Astrocyte (in vitro differentiated cells and primary cell): ENCODE results near the gene TIGD4. TPM values are rescaled to one million over a fixed set of nuclear protein-coding genes. Genes with fewer than 3 reads are reported as not detected.

Source experiments
- DNase-seq: peaks from one replicate; pipeline ENCODE4 v3.0.0-alpha.2; 2010; ENCODE audit warnings: low read depth
- FAIRE-seq: peaks from 2 replicates; lab custom pipeline; 2011; peaks lifted over from hg19 to GRCh38; lab: Jason Lieb, UNC
- H2AFZ ChIP-seq: 2 replicates; pipeline ENCODE4 v1.6.0; 2012; ENCODE audit warnings: low read depth, low read length, inconsistent platforms
- H3K27ac ChIP-seq: 2 replicates; pipeline ENCODE4 v1.5.1; 2011; ENCODE audit warnings: low read depth, low read length, inconsistent platforms
- H3K27me3 ChIP-seq: 2 replicates; pipeline ENCODE4 v1.6.0; 2011; ENCODE audit warnings: low read length, inconsistent platforms; ENCODE audit not compliant: insufficient read depth
- H3K36me3 ChIP-seq: 2 replicates; pipeline ENCODE4 v1.5.1; 2011; ENCODE audit warnings: low read length, inconsistent platforms; ENCODE audit not compliant: insufficient read depth
- H3K4me1 ChIP-seq: 2 replicates; pipeline ENCODE4 v1.5.1; 2011; ENCODE audit warnings: low read length, inconsistent platforms; ENCODE audit not compliant: insufficient read depth
- H3K4me2 ChIP-seq: 2 replicates; pipeline ENCODE4 v1.6.0; 2012; ENCODE audit warnings: low read length, inconsistent platforms
- H3K4me3 ChIP-seq: 2 replicates; pipeline ENCODE4 v1.5.1; 2011; ENCODE audit warnings: low read depth, mild to moderate bottlenecking, low read length, inconsistent platforms; ENCODE audit not compliant: insufficient read depth
- H3K79me2 ChIP-seq: 2 replicates; pipeline ENCODE4 v1.6.0; 2012; ENCODE audit warnings: mild to moderate bottlenecking, low read length, inconsistent platforms; ENCODE audit not compliant: insufficient read depth
- H3K9ac ChIP-seq: 2 replicates; pipeline ENCODE4 v1.6.0; 2012; ENCODE audit warnings: mild to moderate bottlenecking, low read length, inconsistent platforms
- H3K9me3 ChIP-seq: 2 replicates; pipeline ENCODE4 v1.5.1; 2012; ENCODE audit warnings: low read depth, mild to moderate bottlenecking, low read length, inconsistent platforms; ENCODE audit not compliant: insufficient read depth
- H4K20me1 ChIP-seq: 2 replicates; pipeline ENCODE4 v1.6.0; 2012; ENCODE audit warnings: low read length, inconsistent platforms; ENCODE audit not compliant: insufficient read depth
- H3K27ac Mint-ChIP-seq: one replicate; pipeline ENCODE4 v1.8.0; 2021; ENCODE audit warnings: mild to moderate bottlenecking, mixed read lengths; ENCODE audit not compliant: unreplicated experiment
- H3K27me3 Mint-ChIP-seq: one replicate; pipeline ENCODE4 v1.8.0; 2021; ENCODE audit warnings: low read depth, mixed read lengths; ENCODE audit not compliant: unreplicated experiment
- H3K36me3 Mint-ChIP-seq: one replicate; pipeline ENCODE4 v1.8.0; 2021; ENCODE audit warnings: low read depth, mixed read lengths; ENCODE audit not compliant: unreplicated experiment
- H3K4me1 Mint-ChIP-seq: one replicate; pipeline ENCODE4 v1.8.0; 2021; ENCODE audit warnings: low read depth, mixed read lengths; ENCODE audit not compliant: unreplicated experiment
- H3K4me3 Mint-ChIP-seq: one replicate; pipeline ENCODE4 v1.8.0; 2021; ENCODE audit warnings: mild to moderate bottlenecking, moderate library complexity, mixed read lengths; ENCODE audit not compliant: unreplicated experiment
- H3K9me3 Mint-ChIP-seq: one replicate; pipeline ENCODE4 v1.8.0; 2021; ENCODE audit warnings: mild to moderate bottlenecking, mixed read lengths; ENCODE audit not compliant: unreplicated experiment
- CTCF ChIP-seq: IDR thresholded peaks from 2 replicates; pipeline ENCODE4 v1.5.1; 2011; ENCODE audit warnings: low read depth, mild to moderate bottlenecking, inconsistent platforms, low read length, moderate library complexity; ENCODE audit not compliant: insufficient read depth
- EZH2 ChIP-seq: IDR thresholded peaks from 2 replicates; pipeline ENCODE4 v1.6.1; 2012; ENCODE audit warnings: mild to moderate bottlenecking, low read length, inconsistent platforms; ENCODE audit not compliant: insufficient read depth
- total RNA-seq: library from RNA; stranded (reverse); gene quantifications from 2 replicates; pipeline ENCODE4 v1.2.1, GENCODE V29; 2021

Gene TIGD4
- total RNA-seq, 1 donor from 2014 or later = 0.23 TPM

- H3K27ac Mint-ChIP-seq = no peak overlapping the region
Observed at GRCh38 chr4:152729466-152729865, 50.1 kb downstream of the TIGD4 start.

GRCh38 chr4:152728343-152728742 lies 51.2 kb downstream of the TIGD4 start:
- Mint-ChIP-seq H3K27me3 (peaks cover 5% of the 10 kb centered on the region), H3K27ac (no peak overlapping the region), H3K9me3 (no peaks in the 10 kb centered on the region), H3K36me3 (no peaks in the 10 kb centered on the region), H3K4me1 (no peaks in the 10 kb centered on the region), H3K4me3 (no peak overlapping the region)
- H3K79me2 ChIP-seq = no peaks in the 10 kb centered on the region
- H2AFZ ChIP-seq = no peak overlapping the region
- no peak for TF ChIP-seq CTCF
- no peak for TF ChIP-seq EZH2
- H3K4me1 ChIP-seq = no peaks in the 10 kb centered on the region
- no peak overlapping the region for H3K27ac ChIP-seq
- no peak for DNase-seq
- no peak overlapping the region for H3K9ac ChIP-seq
- no peaks in the 10 kb centered on the region for H3K36me3 ChIP-seq
- no peak overlapping the region for H3K4me2 ChIP-seq
- H3K9me3 ChIP-seq = no peaks in the 10 kb centered on the region
- no peak for FAIRE-seq
- H3K4me3 ChIP-seq = no peak overlapping the region
- H4K20me1 ChIP-seq = no peaks in the 10 kb centered on the region
- peaks cover 2% of the 10 kb centered on the region for H3K27me3 ChIP-seq

More at GRCh38 chr4:152729466-152729865, 50.1 kb downstream of the TIGD4 start:
- Histone ChIP-seq H3K36me3 (no peaks in the 10 kb centered on the region), H3K27me3 (peaks cover 2% of the 10 kb centered on the region), H3K9me3 (no peaks in the 10 kb centered on the region), H3K9ac (no peak overlapping the region), H3K79me2 (no peaks in the 10 kb centered on the region), H3K27ac (no peak overlapping the region), H3K4me3 (no peak overlapping the region), H3K4me2 (no peak overlapping the region), H3K4me1 (no peaks in the 10 kb centered on the region), H2AFZ (no peak overlapping the region), H4K20me1 (no peaks in the 10 kb centered on the region)
- no peaks in the 10 kb centered on the region for H3K36me3 Mint-ChIP-seq
- DNase-seq (peak; percentile 14), FAIRE-seq (no peak)
- no peaks in the 10 kb centered on the region for H3K9me3 Mint-ChIP-seq
- no peak overlapping the region for H3K4me3 Mint-ChIP-seq
- no peak for TF ChIP-seq EZH2
- TF ChIP-seq CTCF = no peak
- H3K27me3 Mint-ChIP-seq = peaks cover 7% of the 10 kb centered on the region
- no peaks in the 10 kb centered on the region for H3K4me1 Mint-ChIP-seq

GRCh38 chr4:152727784-152728183 lies 51.7 kb downstream of the TIGD4 start:
- Histone ChIP-seq H3K4me3 (no peak overlapping the region), H2AFZ (no peak overlapping the region), H3K4me1 (no peaks in the 10 kb centered on the region), H4K20me1 (no peaks in the 10 kb centered on the region), H3K4me2 (no peak overlapping the region), H3K27me3 (peaks cover 2% of the 10 kb centered on the region), H3K79me2 (no peaks in the 10 kb centered on the region), H3K9ac (no peak overlapping the region), H3K27ac (no peak overlapping the region), H3K36me3 (no peaks in the 10 kb centered on the region), H3K9me3 (no peaks in the 10 kb centered on the region)
- no peak for FAIRE-seq
- H3K27me3 Mint-ChIP-seq = peaks cover 5% of the 10 kb centered on the region
- H3K4me1 Mint-ChIP-seq = no peaks in the 10 kb centered on the region
- TF ChIP-seq EZH2 (no peak), CTCF (no peak)
- no peak overlapping the region for H3K4me3 Mint-ChIP-seq
- no peak for DNase-seq
- peaks cover 2% of the 10 kb centered on the region for H3K9me3 Mint-ChIP-seq
- H3K36me3 Mint-ChIP-seq = no peaks in the 10 kb centered on the region
- H3K27ac Mint-ChIP-seq = no peak overlapping the region
